Transverse colon (tissue), 4 donors: ENCODE results near the gene GFRAL.

Experiments used
- EP300 ChIP-seq: sonication (generic); formaldehyde crosslinking; IDR thresholded peaks from one replicate; pipeline ENCODE4 v1.6.1; 2017; ENCODE audit warnings: antibody characterized with exemption, low read depth
- POLR2A ChIP-seq: fragments of 450-650 bp; IDR thresholded peaks from one replicate; pipeline ENCODE4 v1.6.1; 2016; ENCODE audit warnings: antibody characterized with exemption, mild to moderate bottlenecking, moderate library complexity
- POLR2AphosphoS5 ChIP-seq, 3 donors: sonication (generic); formaldehyde crosslinking; IDR thresholded peaks; one replicate each; pipeline ENCODE4 v1.6.1; 2016; ENCODE audit warnings: antibody characterized with exemption in 3 of 3
- TF ChIP-seq, protein P1 (sequence below), 5 experiments: fragments of 200-600 bp in 3 of 5; fragments of 450-650 bp in 2 of 5; sonication (generic) in 3 of 5; IDR thresholded peaks; 1 replicate in 2 of 5; 2 replicates in 3 of 5; pipeline ENCODE4 v1.5.1; 2016 to 2017; ENCODE audit warnings: antibody characterized with exemption in 5 of 5, inconsistent platforms in 3 of 5, mild to moderate bottlenecking in 2 of 5, moderate library complexity in 1 of 5

DNA sequence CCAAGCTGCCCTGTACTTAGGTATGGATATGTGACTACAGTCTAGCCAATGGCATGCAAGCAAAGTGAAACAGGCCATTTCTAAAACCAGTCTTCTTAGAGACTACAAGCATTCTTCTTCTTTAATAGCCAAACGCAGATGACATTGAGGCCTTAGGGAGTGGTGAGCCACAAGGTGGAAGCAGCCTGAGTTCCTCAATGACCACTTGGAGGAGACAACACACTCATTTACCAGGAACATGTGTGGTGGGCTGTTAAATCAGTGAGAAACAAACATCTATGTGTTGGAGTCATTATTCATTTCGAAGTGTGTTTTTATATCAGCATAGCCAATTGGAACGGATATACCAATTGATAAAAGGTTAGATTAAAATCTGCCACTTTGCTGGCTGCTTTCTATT is 122.0 kb downstream of the GFRAL start:
- TF ChIP-seq, protein P1, sequence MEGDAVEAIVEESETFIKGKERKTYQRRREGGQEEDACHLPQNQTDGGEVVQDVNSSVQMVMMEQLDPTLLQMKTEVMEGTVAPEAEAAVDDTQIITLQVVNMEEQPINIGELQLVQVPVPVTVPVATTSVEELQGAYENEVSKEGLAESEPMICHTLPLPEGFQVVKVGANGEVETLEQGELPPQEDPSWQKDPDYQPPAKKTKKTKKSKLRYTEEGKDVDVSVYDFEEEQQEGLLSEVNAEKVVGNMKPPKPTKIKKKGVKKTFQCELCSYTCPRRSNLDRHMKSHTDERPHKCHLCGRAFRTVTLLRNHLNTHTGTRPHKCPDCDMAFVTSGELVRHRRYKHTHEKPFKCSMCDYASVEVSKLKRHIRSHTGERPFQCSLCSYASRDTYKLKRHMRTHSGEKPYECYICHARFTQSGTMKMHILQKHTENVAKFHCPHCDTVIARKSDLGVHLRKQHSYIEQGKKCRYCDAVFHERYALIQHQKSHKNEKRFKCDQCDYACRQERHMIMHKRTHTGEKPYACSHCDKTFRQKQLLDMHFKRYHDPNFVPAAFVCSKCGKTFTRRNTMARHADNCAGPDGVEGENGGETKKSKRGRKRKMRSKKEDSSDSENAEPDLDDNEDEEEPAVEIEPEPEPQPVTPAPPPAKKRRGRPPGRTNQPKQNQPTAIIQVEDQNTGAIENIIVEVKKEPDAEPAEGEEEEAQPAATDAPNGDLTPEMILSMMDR (IDR thresholded peaks at IDR 0.05): no peak
- TF ChIP-seq POLR2A (no peak), EP300 (no peak), POLR2AphosphoS5 (IDR thresholded peaks at IDR 0.05) (no peak)
